ENCODE results near the gene HOXB5. TPM values are rescaled to one million over a fixed set of nuclear protein-coding genes. Genes with fewer than 3 reads are reported as not detected.

The HOXB5 gene
- total RNA-seq, 2 experiments from 2014 or later: not detected

DNA sequence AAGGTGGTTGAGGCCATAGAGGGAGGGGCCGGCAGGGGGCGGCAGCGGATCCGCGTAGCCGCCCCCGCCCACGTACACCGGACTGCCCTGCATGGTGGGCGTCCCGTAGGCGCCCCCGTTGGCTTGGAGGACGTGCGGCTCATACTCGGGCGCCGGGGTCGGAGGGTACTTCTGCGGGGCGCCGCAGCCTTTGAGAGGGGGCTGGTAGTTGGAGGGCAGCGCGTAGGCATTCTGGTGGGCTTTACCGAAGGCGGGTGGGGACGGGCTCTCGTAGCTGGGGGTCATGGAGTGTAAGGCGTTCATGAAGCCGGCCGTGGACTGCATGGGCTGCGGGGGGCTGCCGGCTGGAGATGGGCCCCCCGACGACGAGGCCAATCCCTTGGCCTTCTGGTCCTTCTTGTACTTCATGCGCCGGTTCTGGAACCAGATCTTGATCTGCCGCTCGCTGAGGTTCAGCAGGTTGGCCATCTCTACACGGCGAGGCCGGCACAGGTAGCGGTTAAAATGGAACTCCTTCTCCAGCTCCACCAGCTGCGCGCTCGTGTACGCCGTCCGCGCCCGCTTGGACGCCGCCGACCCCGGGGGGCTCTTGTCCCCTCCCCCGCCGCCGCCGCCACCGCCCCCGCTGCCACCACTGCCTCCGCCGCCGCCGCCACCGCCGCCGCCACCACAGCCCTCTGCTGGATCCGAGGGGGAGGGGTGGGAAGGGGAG is 42.9 kb downstream of the HOXB5 start:
- Mint-ChIP-seq H3K4me3 (no peak overlapping the region), H3K9me3 (no peaks in the 10 kb centered on the region), H3K27me3 (peaks cover 46% of the 10 kb centered on the region), H3K36me3 (ENCODE audit: low read depth) (no peaks in the 10 kb centered on the region), H3K4me1 (peaks cover 24% of the 10 kb centered on the region), H3K27ac (no peak overlapping the region)
- CTCF ChIA-PET: interaction anchor here (0.6 kb wide), 1 partner anchor 143 kb away, joined by 3 read pairs; no protein-coding TSS in a partner anchor
- DNase-seq: no peak
- POLR2A ChIA-PET: no interaction called here

DNA sequence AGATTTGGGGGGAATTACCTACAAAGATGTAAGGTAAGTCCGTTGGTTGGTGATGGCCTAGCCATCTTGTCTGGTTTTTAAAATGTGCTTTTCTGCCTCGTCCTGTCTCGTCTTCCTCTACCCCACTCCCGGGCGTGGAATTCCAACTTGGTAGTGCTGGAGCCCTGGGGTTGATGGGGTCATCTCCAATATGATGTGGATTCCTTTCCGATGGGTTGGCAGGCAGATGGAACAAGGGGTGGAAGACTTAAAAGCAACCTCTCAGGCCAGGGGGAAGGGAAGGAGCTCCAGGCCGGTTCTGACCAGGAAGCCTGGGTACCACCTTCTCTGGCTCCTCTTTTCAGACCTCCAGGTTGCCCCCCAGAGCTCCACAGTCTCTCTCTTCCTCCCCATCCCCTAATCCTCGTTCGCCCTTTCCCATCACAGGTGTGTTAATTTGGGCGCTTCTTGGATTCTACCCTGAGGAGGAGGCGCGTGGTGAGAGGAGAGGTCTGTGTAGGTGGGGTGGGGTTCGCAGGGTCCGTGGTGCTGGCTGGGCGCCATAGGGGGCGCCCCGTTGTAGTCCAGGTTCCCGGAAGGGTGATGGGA is 43.6 kb downstream of the HOXB5 start:
- DNase-seq: no peak
- H3K27me3 Mint-ChIP-seq: peaks cover 48% of the 10 kb centered on the region
- CTCF ChIA-PET: interaction anchor here (0.6 kb wide), 1 partner anchor 143 kb away, joined by 3 read pairs; no protein-coding TSS in a partner anchor
- no peaks in the 10 kb centered on the region for H3K36me3 Mint-ChIP-seq (ENCODE audit: low read depth)
- H3K27ac Mint-ChIP-seq: no peak overlapping the region
- H3K4me1 Mint-ChIP-seq: peaks cover 20% of the 10 kb centered on the region
- no peaks in the 10 kb centered on the region for H3K9me3 Mint-ChIP-seq
- POLR2A ChIA-PET: no interaction called here
- no peak overlapping the region for H3K4me3 Mint-ChIP-seq

DNA sequence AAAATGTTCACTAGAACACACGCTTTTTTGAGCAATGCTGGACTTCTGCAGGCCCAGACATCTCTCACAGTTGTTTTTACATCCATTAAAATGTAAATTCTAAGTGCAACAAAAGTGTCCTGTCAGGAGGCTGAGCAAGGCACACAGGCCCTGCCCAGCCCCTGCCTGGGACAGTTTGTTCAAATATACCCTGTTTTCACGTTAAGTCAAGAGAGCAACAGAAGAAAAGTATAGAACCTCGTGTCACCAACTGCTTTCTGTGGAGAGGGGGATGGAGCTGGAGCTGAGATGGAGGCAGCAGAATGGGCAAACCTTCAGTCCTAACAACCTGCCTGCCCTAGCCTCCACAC is 44.3 kb downstream of the HOXB5 start:
- Mint-ChIP-seq H3K27me3 (peaks cover 48% of the 10 kb centered on the region), H3K4me3 (no peak overlapping the region), H3K27ac (no peak overlapping the region), H3K9me3 (no peaks in the 10 kb centered on the region), H3K4me1 (peaks cover 23% of the 10 kb centered on the region), H3K36me3 (ENCODE audit: low read depth) (no peaks in the 10 kb centered on the region)
- DNase-seq: no peak
- ChIA-PET CTCF (interaction anchor here (0.9 kb wide), 1 partner anchor 9 kb away, joined by 3 read pairs; no protein-coding TSS in a partner anchor), POLR2A (no interaction called here)

- ChIA-PET CTCF (interaction anchor here (0.9 kb wide), 1 partner anchor 9 kb away, joined by 3 read pairs; no protein-coding TSS in a partner anchor), POLR2A (no interaction called here)
- Mint-ChIP-seq H3K9me3 (no peaks in the 10 kb centered on the region), H3K4me3 (no peak overlapping the region), H3K4me1 (peaks cover 28% of the 10 kb centered on the region), H3K27me3 (peaks cover 49% of the 10 kb centered on the region), H3K27ac (no peak overlapping the region), H3K36me3 (ENCODE audit: low read depth) (peaks cover 2% of the 10 kb centered on the region)
- DNase-seq: no peak
These were observed 44.9 kb downstream of the HOXB5 start for GRCh38 chr17:48548523-48549280.

DNA sequence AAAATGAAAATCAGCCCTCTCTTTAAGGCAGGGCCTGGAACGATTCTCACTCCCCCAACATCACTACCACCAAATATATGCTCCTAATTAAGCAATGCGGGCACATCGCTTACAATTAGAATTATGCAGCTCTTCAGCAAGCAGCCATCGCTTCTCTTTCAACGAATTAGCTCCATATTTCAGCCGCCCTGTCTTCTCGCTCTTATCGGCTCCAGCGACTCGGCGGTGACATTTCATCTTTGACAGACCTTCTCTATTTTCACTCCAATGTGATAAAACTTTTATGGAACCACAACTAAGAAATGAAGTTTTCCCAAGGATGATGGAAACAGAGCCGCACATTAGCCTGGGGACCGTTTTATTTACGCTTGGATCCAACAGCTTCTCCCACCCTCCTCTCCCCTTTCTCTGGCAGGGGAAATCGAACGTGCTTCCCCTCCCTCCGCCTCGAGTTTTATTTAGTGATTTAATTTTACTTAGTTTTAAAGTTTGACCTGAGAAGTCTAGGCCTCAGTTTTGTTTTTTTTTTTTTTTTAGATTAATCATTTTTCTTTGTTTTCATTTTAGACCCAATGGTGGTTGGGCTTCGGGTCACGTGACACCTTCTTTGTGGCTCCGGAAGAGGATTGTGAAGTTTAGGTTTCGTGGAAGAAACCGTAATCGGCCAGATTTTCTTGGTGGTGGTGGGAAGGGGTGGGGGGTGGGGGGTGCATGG is 45.6 kb downstream of the HOXB5 start:
- CTCF ChIA-PET: interaction anchor here (0.5 kb wide), 1 partner anchor 314 kb away, joined by 3 read pairs; no protein-coding TSS in a partner anchor
- DNase-seq: peak; percentile 49
- Mint-ChIP-seq H3K4me1 (peaks cover 31% of the 10 kb centered on the region), H3K36me3 (ENCODE audit: low read depth) (peaks cover 2% of the 10 kb centered on the region), H3K27me3 (peaks cover 48% of the 10 kb centered on the region), H3K9me3 (no peaks in the 10 kb centered on the region), H3K27ac (peak overlapping the region; percentile 71), H3K4me3 (peak overlapping the region; percentile 52)
- POLR2A ChIA-PET: no interaction called here

GRCh38 chr17:48546924-48547807 is 46.4 kb downstream of the HOXB5 start:
- no peak for DNase-seq
- CTCF ChIA-PET: interaction anchor here (0.5 to 1.8 kb wide), 2 partner anchors 8 to 314 kb away, joined by 3 to 8 read pairs; no protein-coding TSS in a partner anchor
- peaks cover 51% of the 10 kb centered on the region for H3K27me3 Mint-ChIP-seq
- POLR2A ChIA-PET: no interaction called here
- H3K4me1 Mint-ChIP-seq: peaks cover 36% of the 10 kb centered on the region
- peaks cover 4% of the 10 kb centered on the region for H3K36me3 Mint-ChIP-seq (ENCODE audit: low read depth)
- no peaks in the 10 kb centered on the region for H3K9me3 Mint-ChIP-seq
- peak overlapping the region; percentile 71 for H3K27ac Mint-ChIP-seq
- H3K4me3 Mint-ChIP-seq: peak overlapping the region; percentile 52

GRCh38 chr17:48546137-48546923 is 47.2 kb downstream of the HOXB5 start:
- POLR2A ChIA-PET: no interaction called here
- H3K9me3 Mint-ChIP-seq: no peaks in the 10 kb centered on the region
- CTCF ChIA-PET: interaction anchor here (1.8 kb wide), 1 partner anchor 9 kb away, joined by 8 read pairs; no protein-coding TSS in a partner anchor
- H3K36me3 Mint-ChIP-seq (ENCODE audit: low read depth): peaks cover 7% of the 10 kb centered on the region
- no peak for DNase-seq
- H3K27ac Mint-ChIP-seq: peak overlapping the region; percentile 25
- H3K27me3 Mint-ChIP-seq: peaks cover 57% of the 10 kb centered on the region
- no peak overlapping the region for H3K4me3 Mint-ChIP-seq
- peaks cover 38% of the 10 kb centered on the region for H3K4me1 Mint-ChIP-seq

DNA sequence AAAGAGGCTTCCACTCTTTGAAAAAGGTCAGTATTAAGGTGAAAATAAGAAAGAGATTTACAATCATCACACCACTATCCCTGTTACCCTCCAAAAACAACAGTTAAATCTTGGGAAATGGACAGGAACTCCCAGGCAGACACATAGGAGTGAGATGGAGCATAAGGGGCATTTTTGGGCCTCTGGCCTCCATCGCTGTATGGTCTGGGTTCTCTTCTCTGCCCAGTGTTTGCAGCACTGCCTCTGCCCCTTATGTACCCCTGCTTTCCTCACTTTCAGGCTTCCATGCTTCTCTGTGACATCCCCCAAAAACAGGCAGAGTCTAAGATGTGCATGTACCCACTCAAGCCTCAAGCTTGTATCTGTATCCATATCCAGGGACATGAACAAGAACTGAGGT is 48.0 kb downstream of the HOXB5 start:
- ChIA-PET CTCF (interaction anchor here (1.8 kb wide), 1 partner anchor 10 kb away, joined by 8 read pairs; no protein-coding TSS in a partner anchor), POLR2A (interaction anchor here (0.5 kb wide), 1 partner anchor 149 kb away, joined by 4 read pairs; no protein-coding TSS in a partner anchor)
- Mint-ChIP-seq H3K36me3 (ENCODE audit: low read depth) (peaks cover 7% of the 10 kb centered on the region), H3K4me1 (peaks cover 41% of the 10 kb centered on the region), H3K4me3 (peak overlapping the region; percentile 79), H3K27me3 (peaks cover 63% of the 10 kb centered on the region), H3K27ac (no peak overlapping the region), H3K9me3 (no peaks in the 10 kb centered on the region)
- DNase-seq: no peak

GRCh38 chr17:48545022-48545375 is 48.6 kb downstream of the HOXB5 start, which contains the start of gene HOXB2:
Gene HOXB2 (minus strand): TSS chr17:48545109. CDS start chr17:48544911, 198 bp downstream.
- ChIA-PET CTCF (no interaction called here), POLR2A (no interaction called here)
- H3K27ac Mint-ChIP-seq: peak within 1 kb of the TSS; percentile 86
- no peak for DNase-seq
- peaks cover 41% of the 10 kb centered on the region for H3K4me1 Mint-ChIP-seq
- no peaks in the 10 kb centered on the region for H3K9me3 Mint-ChIP-seq
- H3K27me3 Mint-ChIP-seq: peaks cover 68% of the 10 kb centered on the region
- peak within 1 kb of the TSS; percentile 79 for H3K4me3 Mint-ChIP-seq
- H3K36me3 Mint-ChIP-seq (ENCODE audit: low read depth): peaks cover 7% of the 10 kb centered on the region

DNA sequence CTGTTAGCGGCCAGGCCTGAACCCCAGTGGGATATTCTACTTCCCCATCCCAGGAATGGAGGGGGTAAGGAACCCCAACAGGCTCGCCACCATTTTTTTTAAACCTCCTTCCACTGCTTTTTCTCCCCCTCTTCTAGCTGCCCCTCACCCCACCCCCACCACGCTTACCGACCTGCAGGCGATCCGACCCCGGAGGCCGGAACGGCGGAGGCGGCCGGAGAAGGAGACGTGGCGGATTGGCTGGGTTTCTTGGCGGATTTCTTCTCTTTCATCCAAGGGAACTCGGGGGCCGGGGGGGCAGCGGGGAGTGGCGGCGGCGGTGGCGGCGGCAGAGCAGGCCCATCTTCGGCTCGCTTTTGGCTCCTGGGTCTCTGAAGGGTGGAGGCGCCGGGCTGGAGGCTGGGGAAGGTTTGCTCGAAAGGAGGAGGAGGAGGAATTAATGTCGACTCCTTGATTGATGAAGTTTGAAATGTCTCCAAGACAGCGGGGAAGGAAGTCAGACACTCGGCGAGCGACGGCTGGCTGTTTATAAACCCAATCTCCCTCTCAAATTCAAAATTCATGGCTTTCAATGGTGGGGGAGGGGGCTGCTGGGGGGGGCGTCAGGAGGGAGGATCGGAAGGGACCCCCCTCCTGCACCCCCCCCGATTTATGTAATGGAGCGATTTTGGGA is 49.1 kb downstream of the HOXB5 start:
- peak overlapping the region; percentile 86 for H3K27ac Mint-ChIP-seq
- H3K4me1 Mint-ChIP-seq: peaks cover 41% of the 10 kb centered on the region
- peak overlapping the region; percentile 79 for H3K4me3 Mint-ChIP-seq
- DNase-seq: peak; percentile 12
- peaks cover 73% of the 10 kb centered on the region for H3K27me3 Mint-ChIP-seq
- ChIA-PET CTCF (interaction anchor here (0.6 kb wide), 1 partner anchor 241 kb away, joined by 4 read pairs; no protein-coding TSS in a partner anchor), POLR2A (interaction anchor here (0.7 kb wide), 1 partner anchor 11 kb away, joined by 3 read pairs; no protein-coding TSS in a partner anchor)
- peaks cover 7% of the 10 kb centered on the region for H3K36me3 Mint-ChIP-seq (ENCODE audit: low read depth)
- no peaks in the 10 kb centered on the region for H3K9me3 Mint-ChIP-seq

Data from activated CD4-positive, alpha-beta T cell treated with anti-CD3 and anti-CD28 coated beads, Interleukin-2, amount 10 ng/mL, durations not matched to agents 7 days and 5 days (primary cell).